COLO668 (cell line): ENCODE results near the gene DDAH2.

Experiments
- DNase-seq: peaks from one replicate; lab custom pipeline; 2025; ENCODE audit not compliant: unreplicated experiment; lab: John Stamatoyannopoulos, UW

DDAH2 gene

DNA sequence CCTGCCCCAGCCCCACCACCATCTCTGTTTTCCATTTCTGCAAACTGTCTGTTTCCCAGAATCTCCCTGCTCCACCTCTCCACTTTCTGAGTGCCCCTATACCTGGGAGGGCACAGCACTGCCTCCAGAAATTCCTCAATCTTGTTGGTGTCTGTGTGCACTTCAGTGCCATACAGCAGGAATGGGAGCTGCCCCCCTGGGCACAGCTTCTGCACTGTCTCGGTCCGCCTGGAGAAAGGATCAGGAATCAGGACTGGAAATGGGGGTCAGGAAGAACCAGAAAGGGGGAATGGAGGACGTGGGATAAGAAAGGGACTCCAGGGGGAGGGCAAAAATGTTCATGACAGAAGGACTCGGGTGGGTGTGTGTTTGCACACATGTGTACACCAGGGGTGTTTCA lies 4.6 kb upstream of the DDAH2 start:
- DNase-seq: no peak

- DNase-seq: no peak
Observed at GRCh38 chr6:31732029-31732428, 2.9 kb upstream of the DDAH2 start.

- DNase-seq: no peak
Observed at GRCh38 chr6:31730631-31731086, 1.6 kb upstream of the DDAH2 start.

GRCh38 chr6:31729979-31730630 lies 1.0 kb upstream of the DDAH2 start:
- DNase-seq: no peak

- peak; percentile 32 for DNase-seq
Observed at GRCh38 chr6:31729515-31729978, 448 bp upstream of the DDAH2 start.

- DNase-seq: no peak
Observed at GRCh38 chr6:31727717-31728671, 1.1 kb downstream of the DDAH2 start.

DNA sequence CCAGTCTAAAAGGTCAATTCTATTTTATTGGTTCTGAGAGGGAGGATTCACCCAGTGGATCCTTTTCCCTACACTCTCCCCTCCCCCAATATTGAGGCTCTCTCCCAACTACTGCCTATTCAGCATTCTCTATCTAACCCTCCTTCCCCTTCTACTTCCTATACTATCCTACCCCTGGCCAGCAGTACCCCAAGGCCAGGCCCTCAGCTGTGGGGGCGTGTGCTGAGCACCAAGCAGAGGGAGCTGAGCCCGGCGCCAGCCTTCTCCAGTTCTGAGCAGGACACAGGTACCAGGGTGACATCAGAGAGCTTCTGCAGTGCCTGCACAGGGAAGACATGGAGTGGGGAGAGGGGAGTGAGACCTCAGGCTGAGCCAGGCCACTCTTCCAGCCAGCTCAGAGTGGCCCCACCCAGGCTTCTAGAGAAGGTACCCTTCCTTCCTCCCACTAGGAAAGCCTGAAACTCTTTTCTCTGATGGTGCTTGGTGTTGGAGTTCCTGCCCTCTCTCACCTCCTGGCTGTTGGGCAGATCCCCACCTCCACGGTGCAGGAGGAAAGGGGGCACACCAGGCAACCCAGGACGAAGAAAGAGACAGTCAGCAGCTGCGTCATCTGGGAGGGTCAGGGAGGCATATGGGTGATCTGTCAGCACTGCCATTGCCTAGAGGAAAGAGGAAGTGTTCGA lies 1.9 kb downstream of the DDAH2 start:
- no peak for DNase-seq

GRCh38 chr6:31725502-31726350 lies 3.4 kb downstream of the DDAH2 start:
- DNase-seq: no peak

- DNase-seq: no peak
Observed at GRCh38 chr6:31723980-31724691, 5.0 kb downstream of the DDAH2 start.

- no peak for DNase-seq
Observed at GRCh38 chr6:31723245-31723979, 5.7 kb downstream of the DDAH2 start, which contains the start of gene MPIG6B. Gene MPIG6B, plus strand, starts transcription at chr6:31723373. Its CDS starts 11 bp downstream, at chr6:31723384.

DNA sequence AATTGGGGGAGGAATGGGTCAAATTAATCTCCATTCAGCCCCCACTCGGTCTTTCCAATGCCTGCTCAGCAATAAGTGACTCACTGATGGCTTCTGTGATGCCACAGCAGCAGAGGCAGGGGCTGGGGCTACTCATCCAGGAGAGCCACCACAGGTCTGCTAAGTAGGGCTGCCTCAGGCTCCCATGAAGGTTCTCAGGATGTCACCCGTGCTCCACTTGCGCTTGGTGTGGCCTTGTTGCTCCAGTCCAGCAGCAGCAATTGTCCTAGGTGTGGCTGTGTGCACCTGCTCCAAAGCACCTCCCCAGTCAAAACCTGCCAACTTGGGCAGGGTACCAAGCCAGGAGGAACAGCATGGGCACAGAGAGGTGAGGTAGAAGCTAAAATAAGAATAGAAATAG lies 6.9 kb downstream of the DDAH2 start:
- no peak for DNase-seq

DNA sequence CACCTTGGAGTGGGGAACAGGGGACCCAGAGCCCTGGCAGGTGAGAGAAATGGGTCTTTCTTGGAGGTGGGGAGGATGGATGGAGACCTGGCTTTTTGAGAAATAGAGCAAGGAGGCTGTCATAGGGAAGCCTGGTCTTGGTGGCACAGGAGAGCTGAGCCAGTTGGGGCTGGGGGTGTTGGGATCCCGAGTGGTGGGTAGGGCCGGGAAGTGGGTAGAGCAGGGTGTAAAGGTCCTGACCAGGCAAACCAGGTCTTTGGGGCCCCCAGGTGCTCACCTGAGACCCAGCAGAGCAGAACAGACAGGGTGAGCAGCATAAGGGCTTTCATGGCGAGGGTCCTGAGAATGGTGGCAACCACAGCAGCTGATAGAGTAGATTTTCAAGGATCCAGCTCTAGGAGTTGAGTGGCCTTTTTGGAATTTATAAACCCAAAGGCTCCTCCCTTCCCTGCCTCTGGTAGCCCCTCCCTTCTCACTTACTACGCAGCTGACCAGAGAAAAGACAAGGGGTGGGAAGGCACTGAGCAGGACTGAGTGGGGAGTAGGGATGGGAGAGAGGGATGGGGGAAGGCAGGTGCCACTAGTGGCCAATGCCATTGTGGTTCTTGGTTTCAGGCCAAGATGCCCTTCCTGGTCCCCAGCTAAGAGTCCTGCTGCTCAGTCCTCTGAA lies 7.6 kb downstream of the DDAH2 start, which contains the start of gene LY6G6C:
LY6G6C (minus strand) TSS at position 396 of the 670 bp plus-strand sequence; CDS start at position 329, 67 bp downstream.
- no peak for DNase-seq

DNA sequence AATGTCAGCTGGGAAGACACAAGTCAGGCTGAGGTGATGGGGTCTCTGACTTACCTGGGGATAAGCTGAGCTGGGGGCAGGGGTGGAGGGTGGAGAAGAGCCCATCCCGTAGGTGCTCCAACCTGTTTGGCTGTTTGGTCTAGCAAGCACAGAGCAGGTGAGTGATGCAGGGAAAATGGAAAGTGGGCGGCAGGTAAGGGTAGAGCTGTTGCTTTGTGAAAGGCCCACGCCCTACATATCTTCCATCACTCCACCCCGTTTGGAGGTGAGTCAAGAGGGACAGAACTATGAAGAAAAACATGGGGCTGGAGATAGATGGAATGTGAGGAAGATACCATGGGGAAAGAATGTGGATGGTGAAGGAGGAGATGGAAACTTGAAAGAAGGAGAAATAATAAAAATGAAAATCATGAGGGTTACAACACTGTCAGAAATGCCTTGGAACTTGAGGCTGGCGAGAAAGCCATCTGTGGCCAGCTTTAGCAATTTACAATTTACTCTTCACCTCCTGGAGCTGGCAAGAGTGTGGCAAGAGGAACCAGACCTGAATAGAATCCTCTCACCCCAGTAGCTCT lies 8.8 kb downstream of the DDAH2 start:
- no peak for DNase-seq

DNA sequence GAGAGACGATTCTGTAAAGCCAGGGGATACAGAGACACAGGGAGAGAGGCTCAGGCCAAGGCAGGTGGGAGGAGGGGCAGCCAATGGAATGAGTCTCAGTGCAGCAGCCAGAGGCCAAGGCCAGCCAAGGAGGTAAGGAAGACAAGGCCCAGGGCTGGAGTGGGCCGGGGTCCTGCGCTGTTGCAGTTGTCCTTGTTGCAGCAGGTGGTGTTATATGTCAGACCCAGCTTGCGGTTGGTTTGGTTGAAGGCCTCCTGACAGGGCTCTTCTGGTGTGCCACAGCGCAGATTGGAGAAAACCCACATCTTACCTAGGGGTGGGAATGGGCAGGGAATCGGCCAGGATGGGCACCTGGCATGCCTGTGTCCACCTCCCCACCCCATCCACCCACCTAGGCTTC lies 10.1 kb downstream of the DDAH2 start:
- DNase-seq: no peak

- DNase-seq: peak; percentile 17
Observed at GRCh38 chr6:31718265-31718664, 10.8 kb downstream of the DDAH2 start.

GRCh38 chr6:31717499-31718222 lies 11.4 kb downstream of the DDAH2 start:
- DNase-seq: peak; percentile 2
